HG03064 (cell line): Measurements from ENCODE around the gene GPSM1.

Experiments used
- ATAC-seq: cut with Tn5 transposase; IDR thresholded peaks from one replicate; pipeline ENCODE4 v1.9.1; 2021; ENCODE audit warnings: low read depth; ENCODE audit not compliant: unreplicated experiment

Gene GPSM1

GRCh38 chr9:136355616-136356557, 28.5 kb downstream of the GPSM1 start:
- ATAC-seq, result no peak

- no peak for ATAC-seq
Observed at GRCh38 chr9:136357202-136357725, 29.9 kb downstream of the GPSM1 start.

- ATAC-seq, result no peak
Observed at GRCh38 chr9:136358016-136358415, 30.7 kb downstream of the GPSM1 start.

- ATAC-seq, result no peak
Observed at GRCh38 chr9:136358888-136359287, 31.5 kb downstream of the GPSM1 start.

- no peak for ATAC-seq
Observed at GRCh38 chr9:136359774-136360718, 32.7 kb downstream of the GPSM1 start.

- no peak for ATAC-seq
Observed at GRCh38 chr9:136361047-136361753, 33.9 kb downstream of the GPSM1 start.

- no peak for ATAC-seq
Observed at GRCh38 chr9:136361754-136362449, 34.6 kb downstream of the GPSM1 start.

- ATAC-seq, result no peak
Observed at GRCh38 chr9:136362450-136362784, 35.1 kb downstream of the GPSM1 start.

- ATAC-seq, result peak; percentile 66
Observed at GRCh38 chr9:136363106-136363948, 36.0 kb downstream of the GPSM1 start, which contains the start of gene DNLZ. TSS of gene DNLZ (minus strand) at chr9:136363744. CDS start at chr9:136363714, 30 bp downstream.

GRCh38 chr9:136363949-136364748, 36.8 kb downstream of the GPSM1 start:
- no peak for ATAC-seq

- no peak for ATAC-seq
Observed at GRCh38 chr9:136364942-136365774, 37.8 kb downstream of the GPSM1 start.

- no peak for ATAC-seq
Observed at GRCh38 chr9:136365775-136366222, 38.5 kb downstream of the GPSM1 start.

- ATAC-seq, result no peak
Observed at GRCh38 chr9:136366826-136367225, 39.5 kb downstream of the GPSM1 start.

- ATAC-seq, result no peak
Observed at GRCh38 chr9:136367296-136368145, 40.2 kb downstream of the GPSM1 start.

- ATAC-seq, result no peak
Observed at GRCh38 chr9:136368190-136368589, 40.9 kb downstream of the GPSM1 start.

- ATAC-seq, result no peak
Observed at GRCh38 chr9:136370037-136370436, 42.7 kb downstream of the GPSM1 start.
